Stimulated activated CD8-positive, alpha-beta memory T cell treated with anti-CD3 and anti-CD28 coated beads, Interleukin-7, amount 100 ng/mL, for 48 hours (primary cell): ENCODE measurements around the gene CAMTA1.

ENCODE experiments used
- DNase-seq, 2 donors: peaks; one replicate each; pipeline ENCODE4 v3.0.0-alpha.2; 2020; ENCODE audit warnings: low read depth in 1 of 2; ENCODE audit errors: extremely low read depth in 1 of 2

The CAMTA1 gene

DNA sequence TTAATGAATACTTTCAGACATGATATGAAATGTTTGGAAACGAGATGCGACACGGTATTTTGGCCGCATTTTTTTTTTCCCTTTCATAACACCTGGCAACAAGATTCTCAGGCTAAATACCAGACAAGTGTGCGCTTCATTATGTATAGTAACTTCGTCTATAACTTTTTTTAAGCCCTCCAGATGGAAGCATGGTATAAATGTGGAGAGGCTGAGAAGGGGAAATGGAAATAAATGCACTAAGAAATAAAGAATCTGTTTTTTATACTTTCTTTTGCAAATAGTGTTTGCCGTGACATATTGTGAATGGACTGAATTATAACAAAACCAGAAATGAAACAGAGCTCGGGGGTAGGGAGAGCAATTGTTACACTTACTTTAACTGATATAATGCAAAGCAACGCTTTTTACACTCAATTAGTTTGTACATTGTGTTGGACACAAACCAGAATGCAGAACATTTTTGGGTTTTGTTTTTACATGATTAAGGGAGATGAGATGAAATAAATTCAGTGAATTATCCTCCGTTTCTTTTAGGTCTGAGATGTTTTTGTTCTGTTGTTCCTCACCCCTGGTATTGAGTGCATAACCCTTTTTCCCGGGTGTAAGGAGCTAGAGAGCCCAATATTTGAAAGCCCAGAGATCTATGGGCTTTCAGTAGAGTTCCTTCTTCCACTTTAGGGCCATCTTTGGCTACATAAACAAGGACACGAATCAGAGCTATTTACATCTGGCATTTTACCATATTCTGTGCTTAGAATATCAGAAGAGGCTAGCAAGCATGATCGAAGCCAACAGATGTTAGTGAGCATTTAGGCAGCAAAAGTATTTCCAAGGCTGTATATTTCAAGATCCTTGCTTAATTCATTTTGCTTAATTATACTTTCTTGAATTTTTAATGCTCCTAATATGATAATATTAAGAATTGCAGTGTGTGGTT is 478.0 kb downstream of the CAMTA1 start:
- DNase-seq: no peak

GRCh38 chr1:7264101-7264500 is 478.8 kb downstream of the CAMTA1 start:
- no peak for DNase-seq

GRCh38 chr1:7265771-7266371 is 480.6 kb downstream of the CAMTA1 start:
- DNase-seq: no peak

- DNase-seq: no peak
Observed at GRCh38 chr1:7266561-7266960, 481.3 kb downstream of the CAMTA1 start.

DNA sequence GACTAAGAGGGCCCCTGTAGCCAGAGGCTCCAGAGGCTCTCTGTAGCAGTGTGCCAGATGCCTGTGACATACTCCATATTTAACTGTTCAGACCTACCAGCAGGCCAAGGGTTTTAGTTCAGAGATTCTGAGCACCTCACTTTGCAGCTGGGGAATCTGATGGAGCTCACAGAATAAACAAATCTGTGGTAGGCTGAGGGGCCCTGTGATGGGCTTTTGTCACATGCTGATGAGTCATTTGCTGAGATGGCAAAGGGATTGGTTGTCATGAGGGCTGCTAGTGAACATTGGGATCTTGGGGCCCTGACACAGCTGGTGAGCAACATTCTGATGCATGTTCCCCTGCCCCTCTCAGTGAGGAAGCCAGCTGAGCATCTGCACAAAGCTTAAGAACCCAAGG is 482.2 kb downstream of the CAMTA1 start:
- no peak for DNase-seq

- no peak for DNase-seq
Observed at GRCh38 chr1:7268983-7269382, 483.7 kb downstream of the CAMTA1 start.

GRCh38 chr1:7269525-7269924 is 484.3 kb downstream of the CAMTA1 start:
- no peak for DNase-seq

DNA sequence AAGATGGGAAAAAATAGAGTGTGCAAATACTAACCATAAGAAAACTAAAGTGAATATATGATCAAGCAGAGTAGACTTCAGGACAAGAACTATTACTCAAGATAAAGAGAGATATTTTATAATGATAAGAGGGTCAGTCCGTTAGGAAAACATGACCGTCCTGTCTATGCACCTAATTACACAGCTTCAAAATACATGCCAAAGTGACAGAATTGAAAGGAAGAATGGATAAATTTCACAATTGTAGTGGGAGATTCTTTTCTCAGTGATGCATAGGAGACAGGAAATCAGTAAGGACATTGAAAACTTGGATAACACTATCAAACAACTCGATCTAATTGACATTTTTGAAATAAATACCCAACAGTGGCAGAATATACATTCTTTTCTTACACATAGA is 489.0 kb downstream of the CAMTA1 start:
- DNase-seq: no peak

GRCh38 chr1:7278045-7278444 is 492.8 kb downstream of the CAMTA1 start:
- DNase-seq: no peak

- no peak for DNase-seq
Observed at GRCh38 chr1:7278827-7279765, 493.8 kb downstream of the CAMTA1 start.

GRCh38 chr1:7279769-7280168 is 494.5 kb downstream of the CAMTA1 start:
- no peak for DNase-seq

DNA sequence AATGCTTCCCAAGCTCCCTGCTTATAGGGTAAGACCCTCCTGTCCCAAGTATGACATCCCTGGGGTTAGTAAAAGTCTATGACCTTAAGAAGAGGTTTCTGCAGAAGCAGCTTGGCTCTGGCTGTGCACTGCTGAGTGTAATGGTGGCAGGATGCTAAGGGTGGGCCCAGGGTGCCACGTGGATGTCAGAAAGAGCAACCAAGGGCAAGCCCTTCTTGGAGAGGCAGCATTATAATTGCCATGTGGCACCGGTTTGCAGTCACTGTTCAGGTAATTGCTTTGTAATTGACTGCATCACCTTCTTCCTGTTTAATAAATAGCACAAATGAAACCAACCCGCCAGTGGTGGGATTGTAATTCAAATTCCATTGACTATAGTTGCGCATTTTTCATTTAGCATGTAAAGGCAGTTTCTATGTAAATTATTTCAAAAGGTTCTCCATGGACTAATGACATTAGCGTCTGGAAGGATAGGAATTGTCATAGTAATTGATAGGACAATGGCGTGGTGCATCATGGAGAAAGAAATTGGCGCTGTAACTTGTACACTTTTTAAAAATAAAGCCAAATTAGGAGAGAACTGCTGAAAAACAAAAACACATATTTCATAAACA is 495.2 kb downstream of the CAMTA1 start:
- no peak for DNase-seq

DNA sequence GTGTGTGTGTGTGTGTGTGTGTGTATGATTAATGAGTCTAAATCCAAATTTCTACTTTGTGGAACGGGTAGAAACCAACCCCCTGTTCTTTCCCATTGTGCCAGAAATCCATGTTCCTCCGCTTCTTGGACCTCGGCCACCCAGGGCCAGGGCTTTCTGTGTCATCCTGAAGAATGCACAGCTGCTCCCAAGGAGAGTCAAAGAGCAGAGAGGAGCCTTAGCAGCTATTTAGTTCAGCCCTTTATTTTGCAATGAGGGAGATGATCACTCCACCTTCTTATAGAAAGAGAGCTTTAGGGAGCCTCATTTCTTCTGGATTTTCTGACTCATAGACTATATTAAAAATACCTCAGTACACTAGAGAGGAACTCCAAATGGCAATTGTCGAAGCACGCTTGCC is 496.6 kb downstream of the CAMTA1 start:
- DNase-seq: no peak

DNA sequence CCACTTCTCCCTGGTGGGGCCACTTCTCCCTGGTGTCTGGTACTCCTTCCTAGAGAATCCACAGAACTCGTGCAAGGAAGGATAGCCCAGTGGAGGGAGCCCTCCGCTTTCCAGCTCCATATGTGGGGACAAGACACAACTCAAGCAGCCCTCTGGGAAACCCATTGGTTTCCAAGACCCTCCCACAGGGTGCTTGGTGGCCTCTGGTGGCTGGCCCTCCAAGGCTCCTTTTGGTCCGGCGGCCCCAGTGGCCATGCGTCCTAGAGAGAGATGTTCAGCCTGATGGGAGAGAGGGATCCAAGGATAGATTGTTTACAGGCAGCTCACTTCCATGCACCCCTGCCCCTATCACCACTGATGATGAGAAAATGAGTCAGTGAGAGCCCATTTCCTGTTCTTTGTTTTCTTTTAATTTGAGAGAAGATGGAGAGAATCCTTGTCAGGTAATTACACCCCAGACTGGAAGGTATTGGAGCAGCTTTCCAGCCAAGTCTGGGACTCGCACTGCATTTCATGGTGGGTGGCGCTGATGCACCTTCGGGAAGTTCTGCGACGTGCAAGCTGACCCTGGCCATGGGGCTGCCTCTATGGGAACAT is 499.7 kb downstream of the CAMTA1 start:
- no peak for DNase-seq

- no peak for DNase-seq
Observed at GRCh38 chr1:7285856-7286454, 500.7 kb downstream of the CAMTA1 start.

- no peak for DNase-seq
Observed at GRCh38 chr1:7287013-7287412, 501.8 kb downstream of the CAMTA1 start.

GRCh38 chr1:7288992-7289391 is 503.7 kb downstream of the CAMTA1 start:
- no peak for DNase-seq

GRCh38 chr1:7289694-7290093 is 504.4 kb downstream of the CAMTA1 start:
- DNase-seq: no peak

GRCh38 chr1:7290971-7291970 is 506.0 kb downstream of the CAMTA1 start:
- no peak for DNase-seq
